Measurements from ENCODE around the gene ELFN1.

Gene ELFN1

GRCh38 chr7:1689311-1689710, 19.2 kb downstream of the ELFN1 start:
- Mint-ChIP-seq H3K9me3 (peaks cover 7% of the 10 kb centered on the region), H3K27me3 (peaks cover 13% of the 10 kb centered on the region), H3K27ac (no peak overlapping the region), H3K4me1 (ENCODE audit: low read depth) (no peaks in the 10 kb centered on the region), H3K4me3 (no peak overlapping the region), H3K36me3 (ENCODE audit: low read depth) (no peaks in the 10 kb centered on the region)
- no peak for DNase-seq

DNA sequence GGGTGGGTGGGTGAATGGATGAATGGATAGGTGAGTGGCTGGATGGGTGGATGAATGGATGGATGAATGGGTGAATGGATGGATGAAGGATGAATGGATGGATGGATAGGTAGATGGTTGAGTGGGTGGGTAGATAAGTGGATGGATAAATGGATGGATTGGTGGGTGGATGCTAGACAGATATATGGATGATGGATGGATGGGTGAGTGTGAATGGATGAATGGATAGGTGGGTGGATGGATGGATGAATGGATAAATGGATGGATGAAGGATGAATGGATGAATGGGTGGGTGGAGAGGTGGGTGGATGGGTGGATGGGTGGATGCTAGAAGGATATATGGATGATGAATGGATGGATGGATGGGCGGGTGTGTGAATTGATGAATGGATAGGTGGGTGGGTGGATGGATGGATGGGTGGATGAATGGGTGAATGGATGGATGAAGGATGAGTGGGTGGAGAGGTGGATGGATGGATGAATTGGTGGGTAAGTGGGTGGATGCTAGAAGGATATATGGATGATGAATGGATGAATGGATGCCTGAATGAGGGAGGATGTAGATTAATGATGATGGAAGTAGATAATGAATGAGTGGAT, 20.4 kb downstream of the ELFN1 start:
- Mint-ChIP-seq H3K36me3 (ENCODE audit: low read depth) (no peaks in the 10 kb centered on the region), H3K27me3 (peaks cover 13% of the 10 kb centered on the region), H3K27ac (no peak overlapping the region), H3K4me3 (no peak overlapping the region), H3K9me3 (no peaks in the 10 kb centered on the region), H3K4me1 (ENCODE audit: low read depth) (no peaks in the 10 kb centered on the region)
- DNase-seq: no peak

DNA sequence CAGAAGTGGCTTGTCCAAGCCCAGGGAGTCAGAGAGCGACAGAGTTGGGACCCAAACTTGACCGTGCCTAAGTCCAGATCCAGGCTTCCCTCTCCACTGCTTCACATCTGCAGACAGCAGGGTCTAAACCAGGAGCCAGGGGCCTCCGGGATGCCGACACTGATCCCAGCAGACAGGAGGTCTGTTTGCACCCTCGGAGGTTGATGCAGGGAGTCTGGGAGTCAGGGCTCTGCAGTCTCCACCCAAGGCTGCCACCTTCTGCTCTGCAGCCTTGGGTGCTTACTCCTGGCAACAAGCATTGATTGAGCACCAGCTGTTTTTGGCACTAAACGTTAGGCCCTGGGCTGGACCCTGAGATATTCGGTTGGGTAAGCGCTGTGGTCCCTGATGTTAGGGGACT, 21.0 kb downstream of the ELFN1 start:
- Mint-ChIP-seq H3K4me3 (no peak overlapping the region), H3K27ac (no peak overlapping the region), H3K36me3 (ENCODE audit: low read depth) (no peaks in the 10 kb centered on the region), H3K9me3 (no peaks in the 10 kb centered on the region), H3K27me3 (peaks cover 13% of the 10 kb centered on the region), H3K4me1 (ENCODE audit: low read depth) (no peaks in the 10 kb centered on the region)
- DNase-seq: peak; percentile 8

DNA sequence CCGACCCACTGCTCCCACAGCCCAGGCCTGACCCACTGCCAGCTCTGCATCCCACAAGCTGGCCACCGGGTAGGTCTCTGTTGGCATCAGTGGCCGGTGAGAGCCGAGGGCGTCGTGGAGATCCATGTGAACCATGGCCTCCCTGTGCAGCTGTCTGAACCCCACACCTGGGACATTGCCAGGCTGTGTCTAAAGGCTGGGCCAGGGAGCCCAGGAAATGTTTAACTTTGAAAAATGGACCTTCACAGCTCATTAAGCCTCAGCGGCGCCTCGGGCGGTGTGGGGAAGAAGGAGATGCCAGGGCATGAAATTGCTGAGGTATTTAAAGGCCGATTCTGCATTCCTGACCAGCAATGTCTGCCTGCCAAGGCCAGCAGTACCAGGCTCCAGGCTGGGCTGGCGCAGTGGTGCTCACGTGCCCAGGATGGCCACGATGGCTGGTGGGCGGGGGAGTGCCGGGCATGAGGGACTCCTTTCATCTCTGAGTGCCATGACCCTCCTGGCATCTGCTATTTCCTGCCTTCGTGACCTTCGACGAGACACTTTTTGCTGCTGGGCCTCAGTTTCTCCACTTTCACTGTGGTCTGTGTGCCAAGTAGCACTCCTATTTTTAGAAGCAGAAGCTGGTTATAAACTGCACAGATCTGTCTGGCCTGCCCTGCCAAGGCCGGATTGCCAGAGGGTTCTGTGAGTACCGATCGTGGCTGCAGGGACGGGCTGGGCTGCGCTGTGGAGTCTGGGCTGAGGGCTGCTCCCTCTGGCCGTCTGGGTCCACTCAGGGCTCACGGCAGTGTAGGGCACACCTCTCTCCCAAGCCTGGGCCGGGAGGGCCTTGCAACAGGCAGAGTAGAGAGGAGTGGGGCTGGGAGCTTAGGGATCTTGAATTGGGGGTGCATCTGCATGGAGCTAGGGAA, 21.8 kb downstream of the ELFN1 start:
- Mint-ChIP-seq H3K27me3 (peaks cover 13% of the 10 kb centered on the region), H3K4me1 (ENCODE audit: low read depth) (no peaks in the 10 kb centered on the region), H3K27ac (no peak overlapping the region), H3K4me3 (no peak overlapping the region), H3K36me3 (ENCODE audit: low read depth) (no peaks in the 10 kb centered on the region), H3K9me3 (no peaks in the 10 kb centered on the region)
- DNase-seq: peak; percentile 16

DNA sequence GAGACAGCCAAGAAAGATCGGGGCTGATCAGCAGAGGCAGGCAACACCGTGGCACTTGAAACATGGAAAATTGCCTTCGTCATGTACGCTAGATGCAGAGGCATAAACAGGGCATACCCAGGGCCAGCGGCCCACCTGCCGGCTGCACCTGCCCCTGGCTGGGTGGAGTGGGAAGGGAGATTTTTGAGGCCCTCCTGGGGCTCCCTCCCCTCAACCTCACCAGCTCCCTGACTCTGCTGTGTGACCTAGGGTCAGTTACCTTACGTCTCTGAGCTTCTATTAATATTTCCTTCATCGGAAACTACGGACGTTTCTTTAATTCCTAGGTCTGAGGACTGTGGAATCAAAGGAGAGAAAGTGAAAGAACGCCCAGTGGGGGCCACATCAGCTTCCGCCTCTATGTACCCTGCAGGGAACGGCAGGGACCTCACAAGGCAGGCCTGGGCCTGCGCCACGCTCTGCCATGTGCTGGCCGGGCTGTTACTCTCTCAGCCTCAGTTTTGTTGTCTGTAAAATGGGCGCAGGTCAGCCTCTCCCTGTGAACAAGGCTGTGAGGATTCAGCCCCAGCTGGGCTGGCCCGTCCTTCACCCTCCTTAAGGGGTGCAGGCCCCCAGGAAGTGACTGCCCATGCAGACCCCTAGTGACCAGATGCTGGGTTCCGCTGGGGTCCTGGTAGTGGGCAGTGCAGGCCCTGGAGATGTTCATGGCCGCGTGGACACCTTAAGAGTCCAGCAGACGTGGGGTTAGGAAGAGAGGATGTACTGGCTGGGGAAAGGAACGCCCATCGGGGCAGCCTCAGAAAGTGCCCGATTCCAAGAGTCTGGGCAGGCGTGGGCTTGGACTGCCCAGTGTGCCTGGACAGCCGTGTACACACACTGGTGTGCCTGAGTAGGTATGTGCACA, 22.7 kb downstream of the ELFN1 start:
- no peak overlapping the region for H3K27ac Mint-ChIP-seq
- no peak overlapping the region for H3K4me3 Mint-ChIP-seq
- no peaks in the 10 kb centered on the region for H3K9me3 Mint-ChIP-seq
- no peaks in the 10 kb centered on the region for H3K4me1 Mint-ChIP-seq (ENCODE audit: low read depth)
- H3K27me3 Mint-ChIP-seq: peaks cover 13% of the 10 kb centered on the region
- DNase-seq: no peak
- no peaks in the 10 kb centered on the region for H3K36me3 Mint-ChIP-seq (ENCODE audit: low read depth)

DNA sequence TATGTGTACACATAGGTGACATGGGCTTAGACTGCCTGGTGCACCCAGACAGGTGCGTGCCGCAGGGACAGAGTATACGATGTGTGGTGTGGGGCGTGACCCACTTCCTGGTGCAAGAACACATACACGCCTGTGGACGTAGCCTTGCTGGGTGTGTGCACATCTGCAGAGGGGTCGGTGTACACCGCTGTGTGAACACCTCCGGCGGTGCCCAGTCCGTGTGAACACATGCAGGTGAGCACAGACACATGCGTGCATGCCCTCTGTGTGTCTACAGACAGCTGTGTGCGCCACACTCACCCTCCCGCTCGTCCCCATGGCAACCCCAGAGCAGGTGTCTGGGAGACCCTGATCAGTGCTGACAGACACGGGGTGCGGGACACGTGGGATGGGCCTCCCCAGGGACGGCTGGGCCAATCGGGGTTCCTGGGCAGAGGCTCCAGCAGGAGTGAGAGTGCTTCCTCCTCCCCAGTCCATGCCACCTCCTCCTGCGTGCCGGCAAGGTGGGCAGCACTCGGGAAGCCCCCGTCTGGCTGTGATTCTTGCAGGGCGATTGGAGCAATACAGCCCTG, 23.4 kb downstream of the ELFN1 start:
- peak; percentile 25 for DNase-seq
- Mint-ChIP-seq H3K9me3 (no peaks in the 10 kb centered on the region), H3K4me1 (ENCODE audit: low read depth) (no peaks in the 10 kb centered on the region), H3K27ac (no peak overlapping the region), H3K27me3 (peaks cover 13% of the 10 kb centered on the region), H3K4me3 (no peak overlapping the region), H3K36me3 (ENCODE audit: low read depth) (no peaks in the 10 kb centered on the region)

- Mint-ChIP-seq H3K9me3 (no peaks in the 10 kb centered on the region), H3K4me1 (ENCODE audit: low read depth) (no peaks in the 10 kb centered on the region), H3K27me3 (peaks cover 13% of the 10 kb centered on the region), H3K36me3 (ENCODE audit: low read depth) (no peaks in the 10 kb centered on the region), H3K4me3 (no peak overlapping the region), H3K27ac (no peak overlapping the region)
- DNase-seq: peak; percentile 20
Observed at GRCh38 chr7:1693991-1694524, 24.0 kb downstream of the ELFN1 start.

DNA sequence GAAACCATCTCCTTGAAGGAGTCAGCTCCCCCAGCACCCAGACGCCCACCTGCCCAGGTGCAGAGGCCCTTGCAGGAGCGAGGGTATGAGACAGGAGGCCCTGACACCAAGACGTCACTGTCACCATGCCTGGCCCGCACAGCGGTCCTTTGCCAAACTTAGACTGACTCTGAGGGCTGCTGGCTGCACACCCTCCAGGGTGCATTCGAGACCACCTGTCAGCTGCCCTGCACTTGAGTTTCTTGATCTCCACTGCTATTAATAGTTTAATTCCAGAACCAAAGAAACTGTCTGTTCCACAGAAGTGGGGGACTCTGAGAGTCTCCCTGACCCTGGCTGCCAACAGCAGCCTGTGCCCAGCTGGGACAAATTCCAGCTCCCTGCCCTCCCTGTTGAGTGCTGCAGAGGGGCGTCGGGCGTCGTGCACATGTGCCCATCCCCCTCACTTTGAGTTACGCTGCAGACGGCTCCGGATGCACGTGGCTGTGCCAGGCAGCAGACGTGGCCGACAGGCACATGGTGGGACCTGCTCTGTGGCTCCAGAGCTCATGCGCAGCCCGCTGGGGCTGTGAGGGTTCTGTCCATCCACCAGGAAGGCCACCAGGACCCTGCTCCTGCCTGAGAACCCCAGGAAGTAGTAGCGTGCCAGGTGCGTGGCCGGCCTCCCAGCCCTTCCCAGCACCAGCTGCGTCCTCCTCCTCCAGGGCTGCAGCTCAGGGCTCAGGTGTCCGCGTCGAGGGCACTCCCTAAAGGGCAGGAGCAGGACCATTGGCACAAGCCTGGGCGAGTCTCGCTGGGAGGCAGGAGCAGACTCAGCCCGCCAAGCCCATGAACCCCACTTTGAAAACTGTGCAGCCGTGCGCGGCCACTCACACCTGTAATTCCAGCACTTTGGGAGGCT, 24.8 kb downstream of the ELFN1 start:
- Mint-ChIP-seq H3K27me3 (peaks cover 9% of the 10 kb centered on the region), H3K27ac (no peak overlapping the region), H3K36me3 (ENCODE audit: low read depth) (no peaks in the 10 kb centered on the region), H3K4me1 (ENCODE audit: low read depth) (no peaks in the 10 kb centered on the region), H3K4me3 (no peak overlapping the region), H3K9me3 (no peaks in the 10 kb centered on the region)
- no peak for DNase-seq

- Mint-ChIP-seq H3K9me3 (no peaks in the 10 kb centered on the region), H3K4me3 (no peak overlapping the region), H3K27me3 (peaks cover 3% of the 10 kb centered on the region), H3K4me1 (ENCODE audit: low read depth) (no peaks in the 10 kb centered on the region), H3K36me3 (ENCODE audit: low read depth) (no peaks in the 10 kb centered on the region), H3K27ac (no peak overlapping the region)
- peak; percentile 14 for DNase-seq
Observed at GRCh38 chr7:1695800-1696454, 25.9 kb downstream of the ELFN1 start.

DNA sequence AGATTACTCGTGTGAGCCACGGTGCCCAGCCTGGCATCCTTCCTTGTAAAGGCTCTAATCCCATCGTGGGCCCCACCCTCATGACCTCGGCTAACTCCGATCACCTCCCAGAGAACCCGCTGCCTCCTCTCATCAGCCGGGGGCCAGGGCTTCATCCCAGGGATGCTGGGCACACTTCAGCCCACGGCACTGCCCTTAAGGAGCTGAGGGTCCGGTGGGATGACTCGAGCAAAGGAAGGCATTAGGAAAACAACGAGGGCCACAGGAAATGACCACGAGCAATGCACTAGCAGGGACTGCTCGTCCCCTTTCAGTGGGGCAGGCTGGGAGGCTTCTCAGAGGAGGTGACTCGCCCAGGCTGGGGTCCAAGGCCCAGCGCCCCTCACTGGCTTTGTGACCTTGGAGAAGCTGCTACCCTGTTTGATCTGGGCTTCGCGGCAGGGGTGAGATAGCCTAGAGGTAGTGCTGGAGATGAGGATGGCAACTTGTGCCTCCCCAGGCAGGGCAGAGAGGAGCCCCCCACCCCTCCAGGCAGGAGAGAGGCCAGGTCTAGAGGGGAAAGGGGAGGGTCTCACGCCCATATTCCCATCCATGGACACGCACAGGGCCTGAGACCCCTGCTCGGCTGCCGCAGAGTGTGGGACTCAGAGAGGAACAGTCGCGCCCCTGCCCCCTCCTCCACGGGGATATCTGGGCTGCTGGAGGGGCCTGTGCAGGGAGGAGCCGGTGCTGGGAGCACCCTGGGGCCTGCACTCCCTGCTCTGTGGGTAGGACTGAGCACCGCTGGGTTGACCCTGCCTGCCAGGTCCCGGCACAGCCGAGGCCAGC, 26.8 kb downstream of the ELFN1 start:
- Mint-ChIP-seq H3K36me3 (ENCODE audit: low read depth) (no peaks in the 10 kb centered on the region), H3K9me3 (no peaks in the 10 kb centered on the region), H3K4me1 (ENCODE audit: low read depth) (no peaks in the 10 kb centered on the region), H3K27ac (no peak overlapping the region), H3K4me3 (no peak overlapping the region), H3K27me3 (peaks cover 3% of the 10 kb centered on the region)
- DNase-seq: peak; percentile 22

DNA sequence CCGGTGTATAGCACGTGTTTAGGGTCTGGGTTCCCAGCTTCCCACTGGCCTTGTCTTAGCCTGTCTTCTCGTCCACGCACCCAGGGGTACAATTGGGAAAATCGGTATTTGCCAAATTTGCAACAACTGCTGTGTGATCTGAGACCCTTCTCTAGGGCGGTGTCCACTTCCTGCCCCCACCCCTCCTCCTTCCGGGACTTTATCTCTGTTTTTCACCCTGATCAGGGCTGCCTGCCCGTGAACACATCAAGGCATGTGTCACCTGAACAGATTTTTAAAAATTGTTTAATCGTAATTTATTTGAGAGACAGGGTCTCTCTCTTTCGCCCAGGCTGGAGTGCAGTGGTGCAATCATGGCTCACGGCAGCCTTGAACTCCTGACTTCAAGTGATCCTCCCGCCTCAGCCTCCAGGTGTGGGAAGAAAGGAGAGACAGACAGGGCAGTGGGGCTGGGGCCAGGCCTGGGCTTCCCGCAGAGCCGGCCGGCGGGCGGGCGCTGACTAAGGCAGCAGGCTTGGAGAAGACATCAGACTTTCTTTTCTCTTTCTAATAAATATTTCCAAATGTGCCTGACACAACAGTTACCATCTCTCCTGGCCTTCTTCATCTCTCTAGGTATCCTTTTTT, 27.5 kb downstream of the ELFN1 start:
- Mint-ChIP-seq H3K9me3 (peaks cover under 1% of the 10 kb centered on the region), H3K27me3 (peaks cover 3% of the 10 kb centered on the region), H3K4me3 (no peak overlapping the region), H3K36me3 (ENCODE audit: low read depth) (no peaks in the 10 kb centered on the region), H3K27ac (no peak overlapping the region), H3K4me1 (ENCODE audit: low read depth) (no peaks in the 10 kb centered on the region)
- DNase-seq: peak; percentile 7

DNA sequence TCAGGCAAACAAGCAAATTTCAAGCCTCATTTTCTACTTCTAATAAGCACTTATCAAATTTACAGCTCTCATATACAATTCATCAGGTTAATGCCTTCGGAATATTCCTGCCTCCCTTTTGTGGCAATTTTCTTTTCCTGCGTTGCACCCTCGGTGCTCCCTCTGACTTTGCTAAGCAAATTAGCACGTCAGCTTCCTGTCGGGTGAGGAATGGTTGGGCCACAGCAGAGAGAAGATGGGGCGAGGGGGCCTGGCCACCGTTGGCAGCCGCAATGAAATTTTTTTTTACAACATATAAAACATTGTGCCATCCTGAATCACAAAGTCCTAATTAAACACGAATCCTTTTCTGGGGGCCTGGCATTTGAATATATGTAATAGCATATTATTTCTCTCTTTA, 28.1 kb downstream of the ELFN1 start:
- Mint-ChIP-seq H3K9me3 (peaks cover 5% of the 10 kb centered on the region), H3K4me1 (ENCODE audit: low read depth) (no peaks in the 10 kb centered on the region), H3K27ac (no peak overlapping the region), H3K36me3 (ENCODE audit: low read depth) (no peaks in the 10 kb centered on the region), H3K27me3 (peaks cover 2% of the 10 kb centered on the region), H3K4me3 (no peak overlapping the region)
- peak; percentile 9 for DNase-seq

Measured in activated T-cell treated with anti-CD3 and anti-CD28 coated beads, Interleukin-2, amount 50 U/mL, for 24 hours (primary cell).